Activated CD8-positive, alpha-beta T cell treated with anti-CD3 and anti-CD28 coated beads for 36 hours (primary cell): ENCODE measurements around the gene IFNK. TPM values are rescaled to one million over a fixed set of nuclear protein-coding genes. Genes with fewer than 3 reads are reported as not detected.

Experiments
- ATAC-seq: fragments of 200-7000 bp; cut with Tn5 transposase; one replicate; pipeline ENCODE4 v1.10.0; 2021; ENCODE audit warnings: mild to moderate bottlenecking, moderate library complexity
- CTCF ChIA-PET: fragments of 350-600 bp; sonication (Branson Sonifier 250); formaldehyde crosslinking; loops from one replicate; lab custom pipeline; 2021; ENCODE audit warnings: antibody characterized with exemption; lab: Charles Lee
- POLR2A ChIA-PET: fragments of 350-600 bp; sonication (Branson Sonifier 250); formaldehyde crosslinking; loops from one replicate; lab custom pipeline; 2021; ENCODE audit warnings: antibody characterized with exemption; lab: Charles Lee
- DNase-seq: peaks from one replicate; pipeline ENCODE4 v3.0.0-alpha.2; 2020
- H3K27ac Mint-ChIP-seq: one replicate; pipeline ENCODE4 v1.8.0; 2021; ENCODE audit warnings: mild to moderate bottlenecking, mixed read lengths
- H3K27me3 Mint-ChIP-seq: one replicate; pipeline ENCODE4 v1.8.0; 2021; ENCODE audit warnings: mixed read lengths
- H3K36me3 Mint-ChIP-seq: one replicate; pipeline ENCODE4 v1.8.0; 2021; ENCODE audit warnings: low read depth, mixed read lengths
- H3K4me1 Mint-ChIP-seq: one replicate; pipeline ENCODE4 v1.8.0; 2021; ENCODE audit warnings: low read depth, mixed read lengths
- H3K4me3 Mint-ChIP-seq: one replicate; pipeline ENCODE4 v1.8.0; 2021; ENCODE audit warnings: mild to moderate bottlenecking, moderate library complexity, mixed read lengths
- H3K9me3 Mint-ChIP-seq: one replicate; pipeline ENCODE4 v1.8.0; 2021; ENCODE audit warnings: mixed read lengths
- intact Hi-C: fragments of 100-400 bp; cut with micrococcal nuclease; formaldehyde crosslinking; loops from one replicate; pipeline ENCODE4 v1.10.0; 2022
- total RNA-seq, 2 experiments: library from RNA; stranded (reverse); gene quantifications; one replicate each; pipeline ENCODE4 v1.2.3, GENCODE V29; 2021
- TF ChIP-seq, protein P1 (sequence below): fragments of 200-600 bp; IDR thresholded peaks from one replicate; pipeline ENCODE4 v1.8.0; 2022; ENCODE audit warnings: antibody characterized with exemption, mild to moderate bottlenecking

Gene IFNK
- total RNA-seq, 2 experiments from 2014 or later, result not detected

DNA sequence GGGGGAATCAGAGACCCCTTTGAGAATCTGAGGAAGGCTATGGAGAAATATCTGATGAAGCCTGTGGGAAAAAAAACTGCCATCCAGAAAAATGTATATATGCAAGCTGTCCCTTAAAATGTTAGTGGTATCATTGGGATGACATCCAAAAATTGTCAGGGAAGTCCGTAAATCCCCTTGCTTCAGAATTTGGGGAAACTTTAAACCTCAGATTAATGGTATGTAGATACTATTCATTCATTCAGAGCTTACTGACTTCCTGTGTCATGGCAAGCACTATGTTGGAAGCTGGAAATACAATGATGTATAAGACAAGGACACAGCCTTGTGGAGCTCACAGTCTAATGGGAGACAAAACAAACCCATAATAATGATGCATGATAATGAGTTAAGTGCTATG lies 16.4 kb downstream of the IFNK start:
- H3K27ac Mint-ChIP-seq, result no peak overlapping the region
- H3K9me3 Mint-ChIP-seq, result no peaks in the 10 kb centered on the region
- TF ChIP-seq, protein P1, sequence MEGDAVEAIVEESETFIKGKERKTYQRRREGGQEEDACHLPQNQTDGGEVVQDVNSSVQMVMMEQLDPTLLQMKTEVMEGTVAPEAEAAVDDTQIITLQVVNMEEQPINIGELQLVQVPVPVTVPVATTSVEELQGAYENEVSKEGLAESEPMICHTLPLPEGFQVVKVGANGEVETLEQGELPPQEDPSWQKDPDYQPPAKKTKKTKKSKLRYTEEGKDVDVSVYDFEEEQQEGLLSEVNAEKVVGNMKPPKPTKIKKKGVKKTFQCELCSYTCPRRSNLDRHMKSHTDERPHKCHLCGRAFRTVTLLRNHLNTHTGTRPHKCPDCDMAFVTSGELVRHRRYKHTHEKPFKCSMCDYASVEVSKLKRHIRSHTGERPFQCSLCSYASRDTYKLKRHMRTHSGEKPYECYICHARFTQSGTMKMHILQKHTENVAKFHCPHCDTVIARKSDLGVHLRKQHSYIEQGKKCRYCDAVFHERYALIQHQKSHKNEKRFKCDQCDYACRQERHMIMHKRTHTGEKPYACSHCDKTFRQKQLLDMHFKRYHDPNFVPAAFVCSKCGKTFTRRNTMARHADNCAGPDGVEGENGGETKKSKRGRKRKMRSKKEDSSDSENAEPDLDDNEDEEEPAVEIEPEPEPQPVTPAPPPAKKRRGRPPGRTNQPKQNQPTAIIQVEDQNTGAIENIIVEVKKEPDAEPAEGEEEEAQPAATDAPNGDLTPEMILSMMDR, result no peak
- CTCF ChIA-PET, result no interaction called here
- intact Hi-C loops, result no loop called here
- no peak for DNase-seq
- no peak overlapping the region for H3K4me3 Mint-ChIP-seq
- H3K36me3 Mint-ChIP-seq, result peaks cover 8% of the 10 kb centered on the region
- H3K4me1 Mint-ChIP-seq, result no peaks in the 10 kb centered on the region
- POLR2A ChIA-PET, result no interaction called here
- no peak for ATAC-seq
- H3K27me3 Mint-ChIP-seq, result no peaks in the 10 kb centered on the region

DNA sequence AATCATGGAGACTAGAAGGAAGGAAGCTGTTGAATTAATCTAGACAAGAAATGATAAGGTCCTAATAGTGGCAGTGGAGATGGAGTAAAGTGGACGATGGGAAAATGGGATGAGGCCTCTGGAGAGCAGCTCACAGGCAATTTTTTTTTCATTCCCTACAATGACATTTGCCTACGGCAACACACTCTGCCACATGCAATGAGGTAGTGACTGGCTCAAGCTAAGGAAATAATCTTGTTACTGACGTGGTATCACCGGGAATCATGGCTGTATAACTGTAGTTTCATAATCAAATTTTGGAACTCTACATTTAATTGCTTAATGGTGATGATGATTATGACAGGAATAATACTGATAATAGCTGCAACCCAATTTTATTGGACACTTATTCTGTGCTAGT lies 17.6 kb downstream of the IFNK start:
- Mint-ChIP-seq H3K4me3 (no peak overlapping the region), H3K4me1 (no peaks in the 10 kb centered on the region), H3K36me3 (peaks cover 8% of the 10 kb centered on the region), H3K27me3 (no peaks in the 10 kb centered on the region), H3K9me3 (no peaks in the 10 kb centered on the region), H3K27ac (no peak overlapping the region)
- no peak for ATAC-seq
- CTCF ChIA-PET, result interaction anchor here (1.5 kb wide), 1 partner anchor 12 kb away, joined by 5 read pairs; the partner anchor contains the start of gene MOB3B
- TF ChIP-seq, protein P1, result no peak
- POLR2A ChIA-PET, result no interaction called here
- intact Hi-C loops, result no loop called here
- DNase-seq, result no peak

- Mint-ChIP-seq H3K4me3 (no peak overlapping the region), H3K4me1 (no peaks in the 10 kb centered on the region), H3K27ac (no peak overlapping the region), H3K36me3 (peaks cover 8% of the 10 kb centered on the region), H3K27me3 (no peaks in the 10 kb centered on the region), H3K9me3 (no peaks in the 10 kb centered on the region)
- intact Hi-C loops, result no loop called here
- ATAC-seq (no peak), DNase-seq (no peak)
- POLR2A ChIA-PET, result no interaction called here
- TF ChIP-seq, protein P1, result no peak
- CTCF ChIA-PET, result interaction anchor here (1.5 kb wide), 1 partner anchor 13 kb away, joined by 5 read pairs; the partner anchor contains the start of gene MOB3B
Measured at GRCh38 chr9:27542508-27542907, 18.4 kb downstream of the IFNK start.

DNA sequence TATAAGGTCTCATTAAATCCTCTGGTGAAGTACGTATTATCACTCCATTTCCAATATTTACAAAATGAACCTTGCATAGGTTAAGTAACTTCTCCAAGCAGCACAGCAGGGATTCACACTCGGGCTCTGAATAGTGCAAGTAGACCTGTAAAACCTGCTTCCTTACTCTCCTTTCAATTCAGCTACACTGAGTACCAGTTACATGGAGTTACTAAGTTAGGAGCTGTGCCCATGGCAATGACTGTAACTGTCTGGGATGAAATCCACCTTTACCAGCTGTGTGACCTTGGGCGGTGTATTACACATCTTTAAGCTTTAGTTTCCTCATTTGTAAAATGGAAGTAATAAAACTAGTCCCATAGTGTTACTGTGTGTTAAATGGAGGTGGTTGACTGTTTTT lies 21.4 kb downstream of the IFNK start:
- POLR2A ChIA-PET, result no interaction called here
- CTCF ChIA-PET, result interaction anchor here (1.9 to 5.1 kb wide), 3 partner anchors 15 to 212 kb away, joined by 6 to 33 read pairs (median 7); partner anchors contain the start of gene MOB3B
- Mint-ChIP-seq H3K27ac (no peak overlapping the region), H3K27me3 (no peaks in the 10 kb centered on the region), H3K4me1 (no peaks in the 10 kb centered on the region), H3K4me3 (no peak overlapping the region), H3K9me3 (no peaks in the 10 kb centered on the region), H3K36me3 (peaks cover 11% of the 10 kb centered on the region)
- ATAC-seq, result no peak
- intact Hi-C loops, result loop anchor here (5.0 kb wide), 1 partner anchor 213 kb away; no protein-coding TSS in a partner anchor
- DNase-seq, result no peak
- TF ChIP-seq, protein P1, result no peak

- ChIA-PET POLR2A (no interaction called here), CTCF (interaction anchor here (1.4 to 5.1 kb wide), 3 partner anchors 14 to 272 kb away, joined by 4 to 33 read pairs (median 10); no protein-coding TSS in a partner anchor)
- H3K27me3 Mint-ChIP-seq, result no peaks in the 10 kb centered on the region
- H3K27ac Mint-ChIP-seq, result no peak overlapping the region
- no peaks in the 10 kb centered on the region for H3K9me3 Mint-ChIP-seq
- no peak for DNase-seq
- peaks cover 15% of the 10 kb centered on the region for H3K36me3 Mint-ChIP-seq
- H3K4me1 Mint-ChIP-seq, result no peaks in the 10 kb centered on the region
- TF ChIP-seq, protein P1, result peak; percentile 52
- intact Hi-C loops, result loop anchor here (5.0 kb wide), 1 partner anchor 216 kb away; no protein-coding TSS in a partner anchor
- no peak for ATAC-seq
- H3K4me3 Mint-ChIP-seq, result no peak overlapping the region
Measured at GRCh38 chr9:27548055-27548741, 24.1 kb downstream of the IFNK start.
